Naive thymus-derived CD8-positive, alpha-beta T cell (primary cell): Measurements from ENCODE around the gene PCDHGA4. TPM values are rescaled to one million over a fixed set of nuclear protein-coding genes. Genes with fewer than 3 reads are reported as not detected.

ENCODE experiments used
- polyA plus RNA-seq, 3 donors: library from polyadenylated mRNA; unstranded; fragments of 300-500 nt; fragmentation: Illumina TruSeq; gene quantifications; one replicate each; pipeline ENCODE4 v1.2.3, GENCODE V29; 2021
- total RNA-seq, 8 experiments: library from RNA in 2 of 8; stranded (reverse) in 2 of 8; gene quantifications; one replicate each; pipeline ENCODE4 v1.2.3 and lab custom pipeline; 2021 to 2026

PCDHGA4 gene
- total and polyA plus RNA-seq, 5 experiments from 2014 or later: 0.11 to 0.34 TPM; not detected in 3

Other genes with a start within 250 kb of the PCDHGA4 start
Only the 30 nearest of the 36 such genes appear.
- gene PCDHB9, start 167.9 kb upstream of the PCDHGA4 start, total RNA-seq: not detected
- gene PCDHB9, start 167.9 kb upstream of the PCDHGA4 start, polyA plus RNA-seq: not detected
- gene PCDHB10, start 162.7 kb upstream of the PCDHGA4 start, total RNA-seq: not detected
- gene PCDHB10, start 162.7 kb upstream of the PCDHGA4 start, polyA plus RNA-seq: not detected
- not detected for gene PCDHB11, start 155.4 kb upstream of the PCDHGA4 start, total RNA-seq
- gene PCDHB11, start 155.4 kb upstream of the PCDHGA4 start, polyA plus RNA-seq: not detected
- gene PCDHB12, start 146.3 kb upstream of the PCDHGA4 start, total RNA-seq: not detected
- not detected for gene PCDHB12, start 146.3 kb upstream of the PCDHGA4 start, polyA plus RNA-seq
- gene PCDHB13, start 141.1 kb upstream of the PCDHGA4 start, total RNA-seq: not detected
- gene PCDHB13, start 141.1 kb upstream of the PCDHGA4 start, polyA plus RNA-seq: not detected
- gene PCDHB14, start 131.7 kb upstream of the PCDHGA4 start, total RNA-seq: not detected
- gene PCDHB14, start 131.7 kb upstream of the PCDHGA4 start, polyA plus RNA-seq: not detected
- gene PCDHB15, start 109.6 kb upstream of the PCDHGA4 start, total RNA-seq: not detected
- not detected for gene PCDHB15, start 109.6 kb upstream of the PCDHGA4 start, polyA plus RNA-seq
- gene SLC25A2, start 51.0 kb upstream of the PCDHGA4 start, total RNA-seq: 1 to 10 TPM; 2.1 to 2.5 TPM
- not detected for gene SLC25A2, start 51.0 kb upstream of the PCDHGA4 start, polyA plus RNA-seq
- gene TAF7, start 34.2 kb upstream of the PCDHGA4 start, total RNA-seq: 100 to 1,000 TPM; 139 to 141 TPM
- 100 to 1,000 TPM; 206 to 230 (median 230) TPM for gene TAF7, start 34.2 kb upstream of the PCDHGA4 start, polyA plus RNA-seq
- gene PCDHGA1, start 24.5 kb upstream of the PCDHGA4 start, total RNA-seq: under 1 TPM; 0.38 to 0.52 TPM
- not detected for gene PCDHGA1, start 24.5 kb upstream of the PCDHGA4 start, polyA plus RNA-seq
- under 1 TPM; 0.16 to 0.18 TPM for gene PCDHGA2, start 16.3 kb upstream of the PCDHGA4 start, total RNA-seq
- gene PCDHGA2, start 16.3 kb upstream of the PCDHGA4 start, polyA plus RNA-seq: not detected
- gene PCDHGA3, start 11.2 kb upstream of the PCDHGA4 start, total RNA-seq: not detected
- gene PCDHGA3, start 11.2 kb upstream of the PCDHGA4 start, polyA plus RNA-seq: under 1 TPM in 1 of 3 donors, not detected in 2; 0.06 TPM
- gene PCDHGB1, start 4.9 kb upstream of the PCDHGA4 start, total RNA-seq: under 1 TPM in 1 of 2 experiments, not detected in 1; 0.19 TPM
- gene PCDHGB1, start 4.9 kb upstream of the PCDHGA4 start, polyA plus RNA-seq: not detected
- gene PCDHGB2, start 5.0 kb downstream of the PCDHGA4 start, total RNA-seq: under 1 TPM; 0.47 to 0.81 TPM
- under 1 TPM in 1 of 3 donors, not detected in 2; 0.06 TPM for gene PCDHGB2, start 5.0 kb downstream of the PCDHGA4 start, polyA plus RNA-seq
- under 1 TPM; 0.13 to 0.30 TPM for gene PCDHGA5, start 9.1 kb downstream of the PCDHGA4 start, total RNA-seq
- not detected for gene PCDHGA5, start 9.1 kb downstream of the PCDHGA4 start, polyA plus RNA-seq
- gene PCDHGB3, start 15.2 kb downstream of the PCDHGA4 start, total RNA-seq: under 1 TPM; 0.55 to 0.71 TPM
- under 1 TPM in 2 of 3 donors, not detected in 1; 0.10 to 0.22 TPM for gene PCDHGB3, start 15.2 kb downstream of the PCDHGA4 start, polyA plus RNA-seq
- gene PCDHGA6, start 18.9 kb downstream of the PCDHGA4 start, total RNA-seq: under 1 TPM; 0.60 to 0.68 TPM
- under 1 TPM in 1 of 3 donors, not detected in 2; 0.05 TPM for gene PCDHGA6, start 18.9 kb downstream of the PCDHGA4 start, polyA plus RNA-seq
- under 1 TPM; 0.33 to 0.42 TPM for gene PCDHGA7, start 27.7 kb downstream of the PCDHGA4 start, total RNA-seq
- not detected for gene PCDHGA7, start 27.7 kb downstream of the PCDHGA4 start, polyA plus RNA-seq
- under 1 TPM; 0.13 to 0.25 TPM for gene PCDHGB4, start 32.7 kb downstream of the PCDHGA4 start, total RNA-seq
- under 1 TPM in 1 of 3 donors, not detected in 2; 0.23 TPM for gene PCDHGB4, start 32.7 kb downstream of the PCDHGA4 start, polyA plus RNA-seq
- gene PCDHGA8, start 37.6 kb downstream of the PCDHGA4 start, total RNA-seq: under 1 TPM; 0.16 to 0.22 TPM
- gene PCDHGA8, start 37.6 kb downstream of the PCDHGA4 start, polyA plus RNA-seq: not detected
- under 1 TPM; 0.33 to 0.47 TPM for gene PCDHGB5, start 42.9 kb downstream of the PCDHGA4 start, total RNA-seq
- gene PCDHGB5, start 42.9 kb downstream of the PCDHGA4 start, polyA plus RNA-seq: under 1 TPM; 0.24 to 0.42 (median 0.24) TPM
- gene PCDHGA9, start 47.8 kb downstream of the PCDHGA4 start, total RNA-seq: under 1 TPM; 0.13 to 0.19 TPM
- under 1 TPM in 1 of 3 donors, not detected in 2; 0.14 TPM for gene PCDHGA9, start 47.8 kb downstream of the PCDHGA4 start, polyA plus RNA-seq
- under 1 TPM; 0.21 to 0.30 TPM for gene PCDHGB6, start 53.0 kb downstream of the PCDHGA4 start, total RNA-seq
- under 1 TPM in 1 of 3 donors, not detected in 2; 0.13 TPM for gene PCDHGB6, start 53.0 kb downstream of the PCDHGA4 start, polyA plus RNA-seq
- under 1 TPM; 0.31 to 0.41 TPM for gene PCDHGA10, start 58.0 kb downstream of the PCDHGA4 start, total RNA-seq
- not detected for gene PCDHGA10, start 58.0 kb downstream of the PCDHGA4 start, polyA plus RNA-seq
- under 1 TPM; 0.16 to 0.25 TPM for gene PCDHGB7, start 62.7 kb downstream of the PCDHGA4 start, total RNA-seq
- gene PCDHGB7, start 62.7 kb downstream of the PCDHGA4 start, polyA plus RNA-seq: not detected
- gene PCDHGA11, start 66.0 kb downstream of the PCDHGA4 start, total RNA-seq: under 1 TPM; 0.10 to 0.36 TPM
- not detected for gene PCDHGA11, start 66.0 kb downstream of the PCDHGA4 start, polyA plus RNA-seq
- under 1 TPM in 1 of 2 experiments, not detected in 1; 0.22 TPM for gene PCDHGA12, start 75.5 kb downstream of the PCDHGA4 start, total RNA-seq
- gene PCDHGA12, start 75.5 kb downstream of the PCDHGA4 start, polyA plus RNA-seq: under 1 TPM in 2 of 3 donors, not detected in 1; 0.06 to 0.07 TPM
- gene PCDHGC3, start 120.9 kb downstream of the PCDHGA4 start, total RNA-seq: not detected
- under 1 TPM in 2 of 3 donors, not detected in 1; 0.18 to 0.25 TPM for gene PCDHGC3, start 120.9 kb downstream of the PCDHGA4 start, polyA plus RNA-seq
- gene PCDHGC4, start 130.0 kb downstream of the PCDHGA4 start, total RNA-seq: not detected
- not detected for gene PCDHGC4, start 130.0 kb downstream of the PCDHGA4 start, polyA plus RNA-seq
- not detected for gene PCDHGC5, start 134.1 kb downstream of the PCDHGA4 start, total RNA-seq
- gene PCDHGC5, start 134.1 kb downstream of the PCDHGA4 start, polyA plus RNA-seq: not detected